ENCODE results near the gene OCLN. TPM values are rescaled to one million over a fixed set of nuclear protein-coding genes. Genes with fewer than 3 reads are reported as not detected.
"Not testable (repeated sequence)": the region's sequence is repeated elsewhere in the genome, so short reads cannot be mapped to it uniquely, and the experiment has no call there.

Gene OCLN
- total RNA-seq, 2 experiments from 2014 or later, result 2.6 to 3.3 TPM

DNA sequence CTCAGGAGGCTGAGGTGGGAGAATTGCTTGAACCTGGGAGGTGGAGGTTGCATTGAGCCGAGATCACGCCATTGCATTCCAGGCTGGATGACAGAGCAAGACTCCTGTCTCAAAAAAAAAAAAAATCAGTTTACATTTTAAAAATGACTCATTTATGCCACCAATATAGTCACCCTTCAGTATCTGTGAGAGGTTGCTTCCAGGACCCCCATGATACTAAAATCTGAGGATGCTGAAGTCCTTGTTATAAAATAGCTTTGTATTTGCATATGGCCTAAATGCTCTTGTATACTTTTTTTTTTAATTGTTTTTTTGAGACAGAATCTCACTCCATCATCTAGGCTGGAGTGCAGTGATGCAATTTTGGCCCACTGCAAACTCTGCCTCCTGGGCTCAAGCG is 5.8 kb downstream of the OCLN start:
- no peak overlapping the region for H3K4me3 Mint-ChIP-seq
- H3K27me3 Mint-ChIP-seq, result peaks cover 40% of the 10 kb centered on the region
- peaks cover 3% of the 10 kb centered on the region for H3K4me1 Mint-ChIP-seq
- POLR2A ChIA-PET, result no interaction called here
- no peaks in the 10 kb centered on the region for H3K9me3 Mint-ChIP-seq
- H3K36me3 Mint-ChIP-seq, result no peaks in the 10 kb centered on the region
- no peak for ATAC-seq (ENCODE audit: low read depth)
- H3K27ac Mint-ChIP-seq, result no peak overlapping the region
- DNase-seq, result no peak

DNA sequence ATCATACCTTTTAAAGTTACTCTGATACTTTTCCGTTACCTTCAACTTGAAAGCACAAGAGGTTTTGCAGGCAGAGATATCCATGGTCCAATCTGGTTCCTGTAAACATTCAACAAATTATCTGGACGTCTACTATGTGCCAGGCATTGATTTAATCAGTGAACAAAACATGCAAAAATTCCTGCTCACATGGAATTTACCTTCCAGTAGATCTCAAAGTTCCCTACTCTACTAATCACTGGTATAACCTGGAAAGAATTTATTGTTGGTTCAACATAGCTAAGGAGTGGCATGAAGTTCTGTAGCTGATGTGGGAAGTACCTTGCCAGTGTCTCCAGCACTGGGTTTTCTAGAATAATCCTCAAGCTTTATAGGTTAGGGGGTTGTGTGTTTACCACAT is 9.8 kb downstream of the OCLN start:
- no peaks in the 10 kb centered on the region for H3K36me3 Mint-ChIP-seq
- POLR2A ChIA-PET, result no interaction called here
- ATAC-seq (ENCODE audit: low read depth) (no peak), DNase-seq (no peak)
- peaks cover 12% of the 10 kb centered on the region for H3K27me3 Mint-ChIP-seq
- no peak overlapping the region for H3K27ac Mint-ChIP-seq
- H3K4me1 Mint-ChIP-seq, result no peaks in the 10 kb centered on the region
- no peak overlapping the region for H3K4me3 Mint-ChIP-seq
- H3K9me3 Mint-ChIP-seq, result no peaks in the 10 kb centered on the region

DNA sequence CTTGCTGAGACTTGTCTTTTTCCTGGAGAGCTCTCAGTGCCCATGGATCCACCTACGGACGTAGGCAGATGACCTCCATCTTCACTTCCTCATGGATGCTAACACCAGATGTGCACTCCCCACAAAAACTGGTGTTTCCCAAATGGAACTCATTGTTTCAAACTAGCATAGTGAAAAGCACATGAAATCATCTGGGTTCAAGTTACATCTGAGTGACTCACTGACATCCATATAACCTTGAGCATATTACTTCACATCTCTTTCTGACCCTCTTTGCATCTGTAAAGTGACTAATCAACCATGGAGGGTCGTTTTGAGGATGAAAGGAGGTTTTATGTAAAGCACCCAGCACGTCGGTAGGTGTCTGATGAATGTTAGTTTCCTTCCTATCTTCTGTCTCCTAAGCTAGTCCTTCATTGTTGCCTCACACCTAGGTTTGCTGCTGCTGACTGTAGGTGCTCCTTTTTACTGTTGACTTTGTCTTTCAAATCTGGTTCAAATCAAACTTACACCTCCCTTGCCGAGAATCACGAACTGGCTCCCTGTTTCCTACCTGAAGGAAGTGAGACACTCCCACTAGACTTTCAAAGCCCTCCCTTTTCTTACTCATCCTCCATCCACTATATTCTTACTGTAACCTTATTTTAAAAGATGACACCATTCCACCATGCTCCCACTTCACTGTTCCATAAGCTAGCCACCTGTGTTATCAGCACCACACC is 10.3 kb downstream of the OCLN start:
- DNase-seq (no peak), ATAC-seq (ENCODE audit: low read depth) (no peak)
- Mint-ChIP-seq H3K36me3 (no peaks in the 10 kb centered on the region), H3K4me1 (no peaks in the 10 kb centered on the region), H3K9me3 (no peaks in the 10 kb centered on the region), H3K4me3 (no peak overlapping the region), H3K27ac (no peak overlapping the region), H3K27me3 (peaks cover 12% of the 10 kb centered on the region)
- POLR2A ChIA-PET, result no interaction called here

DNA sequence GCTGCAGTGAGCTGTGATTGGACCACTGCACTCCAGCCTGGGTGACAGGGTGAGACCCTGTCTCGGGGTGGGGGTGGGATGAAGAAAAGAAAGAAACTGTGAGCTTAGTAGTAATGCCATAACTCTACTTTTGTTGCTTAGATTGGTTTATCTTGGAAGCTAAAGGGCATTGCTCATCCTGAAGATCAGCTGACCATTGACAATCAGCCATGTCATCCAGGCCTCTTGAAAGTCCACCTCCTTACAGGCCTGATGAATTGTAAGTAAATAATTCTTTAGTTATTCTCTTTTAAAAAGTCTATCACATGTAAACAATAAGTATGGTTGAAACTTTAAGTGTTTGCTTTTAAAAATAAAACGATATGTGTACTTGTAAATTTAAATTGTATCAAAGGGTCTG is 11.4 kb downstream of the OCLN start:
- H3K4me1 Mint-ChIP-seq, result no peaks in the 10 kb centered on the region
- H3K4me3 Mint-ChIP-seq, result no peak overlapping the region
- no peak for DNase-seq
- peaks cover 12% of the 10 kb centered on the region for H3K27me3 Mint-ChIP-seq
- no peak for ATAC-seq (ENCODE audit: low read depth)
- no peaks in the 10 kb centered on the region for H3K36me3 Mint-ChIP-seq
- POLR2A ChIA-PET, result no interaction called here
- H3K9me3 Mint-ChIP-seq, result no peaks in the 10 kb centered on the region
- H3K27ac Mint-ChIP-seq, result no peak overlapping the region

DNA sequence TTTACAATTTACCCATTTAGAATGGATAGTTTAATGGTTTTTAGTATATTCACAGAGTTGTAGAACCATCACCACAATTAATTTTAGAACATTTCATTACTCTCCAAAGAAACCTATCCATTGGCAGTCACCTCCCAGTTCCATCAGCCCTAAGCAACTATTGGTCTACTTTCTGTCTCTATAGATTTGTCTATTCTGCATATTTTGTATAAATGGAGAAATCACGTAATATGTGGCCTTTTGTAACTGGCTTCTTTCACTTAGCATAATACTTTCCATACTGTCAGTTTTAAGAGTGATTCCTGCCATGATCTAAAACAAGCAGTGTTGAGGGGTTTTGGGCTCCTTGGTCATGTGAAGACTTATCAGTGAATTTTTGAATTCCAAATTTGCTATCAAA is 12.7 kb downstream of the OCLN start:
- Mint-ChIP-seq H3K9me3 (no peaks in the 10 kb centered on the region), H3K4me3 (no peak overlapping the region), H3K27me3 (peaks cover 12% of the 10 kb centered on the region), H3K27ac (no peak overlapping the region), H3K36me3 (no peaks in the 10 kb centered on the region), H3K4me1 (no peaks in the 10 kb centered on the region)
- POLR2A ChIA-PET, result no interaction called here
- ATAC-seq (ENCODE audit: low read depth), result no peak
- no peak for DNase-seq

DNA sequence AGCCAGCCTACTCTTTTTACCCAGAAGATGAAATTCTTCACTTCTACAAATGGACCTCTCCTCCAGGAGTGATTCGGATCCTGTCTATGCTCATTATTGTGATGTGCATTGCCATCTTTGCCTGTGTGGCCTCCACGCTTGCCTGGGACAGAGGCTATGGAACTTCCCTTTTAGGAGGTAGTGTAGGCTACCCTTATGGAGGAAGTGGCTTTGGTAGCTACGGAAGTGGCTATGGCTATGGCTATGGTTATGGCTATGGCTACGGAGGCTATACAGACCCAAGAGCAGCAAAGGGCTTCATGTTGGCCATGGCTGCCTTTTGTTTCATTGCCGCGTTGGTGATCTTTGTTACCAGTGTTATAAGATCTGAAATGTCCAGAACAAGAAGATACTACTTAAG is 16.6 kb downstream of the OCLN start:
- Mint-ChIP-seq H3K27ac (no peak overlapping the region), H3K4me1 (no peaks in the 10 kb centered on the region), H3K4me3 (no peak overlapping the region), H3K36me3 (no peaks in the 10 kb centered on the region), H3K9me3 (no peaks in the 10 kb centered on the region), H3K27me3 (no peaks in the 10 kb centered on the region)
- ATAC-seq (ENCODE audit: low read depth), result no peak
- DNase-seq, result no peak
- POLR2A ChIA-PET, result no interaction called here

DNA sequence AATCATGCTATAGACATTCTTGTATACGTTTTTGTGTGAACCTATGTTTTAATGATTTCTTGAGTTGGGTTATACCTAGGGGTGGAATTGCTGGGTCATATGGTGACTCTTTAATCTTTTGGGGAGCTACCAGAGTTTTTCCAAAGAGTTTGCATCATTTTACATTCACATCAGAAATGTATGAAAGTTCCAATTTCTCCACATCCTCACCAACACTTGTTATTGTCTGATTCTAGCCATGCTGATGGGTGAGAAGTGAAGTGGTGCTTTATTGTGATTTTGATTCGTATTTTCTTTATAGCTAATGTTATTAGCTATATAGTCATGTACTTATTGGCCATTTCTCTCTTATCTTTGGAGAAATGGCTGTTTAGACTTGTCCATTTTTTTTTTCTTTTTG is 18.1 kb downstream of the OCLN start:
- Mint-ChIP-seq H3K4me1 (no peaks in the 10 kb centered on the region), H3K9me3 (no peaks in the 10 kb centered on the region), H3K4me3 (no peak overlapping the region), H3K27ac (no peak overlapping the region), H3K36me3 (no peaks in the 10 kb centered on the region), H3K27me3 (no peaks in the 10 kb centered on the region)
- POLR2A ChIA-PET, result interaction anchor here (0.7 kb wide), 1 partner anchor 145 kb away, joined by 3 read pairs; no protein-coding TSS in a partner anchor
- DNase-seq (no peak), ATAC-seq (ENCODE audit: low read depth) (no peak)

DNA sequence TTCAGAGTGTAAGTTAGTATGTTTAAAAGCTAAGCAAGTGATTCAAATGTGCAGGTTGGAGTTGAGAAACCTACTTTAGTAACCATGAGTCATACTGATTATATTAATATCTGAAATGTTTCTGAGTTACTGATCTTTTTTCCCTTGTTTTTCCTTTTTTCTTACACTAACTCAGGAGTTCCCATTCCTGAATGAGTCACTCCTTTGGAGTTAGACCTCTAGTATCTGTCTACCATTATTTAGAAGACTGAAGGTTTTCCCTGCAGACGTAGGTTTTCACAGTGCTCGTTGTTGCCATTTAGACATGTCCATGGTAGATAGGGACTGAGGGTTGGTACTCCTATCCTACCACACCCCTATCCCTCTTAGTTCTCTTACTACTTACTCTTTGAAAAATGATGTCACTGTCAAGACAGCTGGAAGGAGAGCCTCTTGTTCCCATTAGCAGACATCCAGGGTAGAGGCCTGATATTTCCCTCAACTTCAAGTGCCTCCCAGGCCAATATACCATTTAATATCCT is 20.2 kb downstream of the OCLN start:
- Mint-ChIP-seq H3K4me1 (no peaks in the 10 kb centered on the region), H3K9me3 (no peaks in the 10 kb centered on the region), H3K36me3 (no peaks in the 10 kb centered on the region), H3K27me3 (peaks cover 2% of the 10 kb centered on the region), H3K4me3 (no peak overlapping the region), H3K27ac (no peak overlapping the region)
- DNase-seq, result no peak
- ATAC-seq (ENCODE audit: low read depth), result no peak
- POLR2A ChIA-PET, result no interaction called here

DNA sequence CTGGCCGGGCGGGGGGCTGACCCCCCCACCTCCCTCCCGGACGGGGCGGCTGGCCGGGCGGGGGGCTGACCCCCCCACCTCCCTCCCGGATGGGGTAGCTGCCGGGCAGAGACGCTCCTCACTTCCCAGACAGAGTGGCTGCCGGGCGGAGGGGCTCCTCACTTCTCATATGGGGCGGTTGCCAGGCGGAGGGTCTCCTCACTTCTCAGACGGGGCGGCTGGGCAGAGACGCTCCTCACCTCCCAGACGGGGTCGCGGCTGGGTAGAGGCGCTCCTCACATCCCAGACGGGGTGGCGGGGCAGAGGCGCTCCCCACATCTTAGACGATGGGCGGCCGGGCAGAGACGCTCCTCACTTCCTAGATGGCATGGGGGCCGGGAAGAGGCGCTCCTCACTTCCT is 23.0 kb downstream of the OCLN start:
- H3K36me3 Mint-ChIP-seq; ATAC-seq (ENCODE audit: low read depth); H3K4me3 Mint-ChIP-seq; DNase-seq; POLR2A ChIA-PET; H3K4me1 Mint-ChIP-seq; H3K27ac Mint-ChIP-seq; H3K9me3 Mint-ChIP-seq; H3K27me3 Mint-ChIP-seq: not testable (repeated sequence)

DNA sequence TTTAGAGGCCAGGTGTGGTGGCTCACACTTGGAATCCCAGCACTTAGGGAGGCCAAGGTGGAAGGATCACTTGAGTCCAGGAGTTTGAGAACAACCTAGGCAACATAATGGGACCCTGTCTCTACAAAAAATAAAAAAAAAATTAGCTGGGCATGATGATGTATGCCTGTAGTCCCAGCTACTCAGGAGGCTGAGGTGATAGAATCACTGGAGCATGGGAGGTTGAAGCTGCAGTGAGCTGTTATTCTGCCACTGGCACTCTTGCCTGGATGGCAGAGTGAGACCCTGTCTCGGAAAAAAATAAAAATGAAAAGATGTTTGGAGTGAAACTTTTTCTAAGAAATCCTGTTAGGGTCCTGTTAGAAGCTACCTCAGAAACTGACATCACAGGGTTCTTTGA is 24.2 kb downstream of the OCLN start:
- H3K4me3 Mint-ChIP-seq, result no peak overlapping the region
- DNase-seq (no peak), ATAC-seq (ENCODE audit: low read depth) (no peak)
- H3K27ac Mint-ChIP-seq, result no peak overlapping the region
- H3K4me1 Mint-ChIP-seq, result no peaks in the 10 kb centered on the region
- H3K27me3 Mint-ChIP-seq, result peaks cover 12% of the 10 kb centered on the region
- H3K9me3 Mint-ChIP-seq, result no peaks in the 10 kb centered on the region
- POLR2A ChIA-PET, result no interaction called here
- no peaks in the 10 kb centered on the region for H3K36me3 Mint-ChIP-seq

DNA sequence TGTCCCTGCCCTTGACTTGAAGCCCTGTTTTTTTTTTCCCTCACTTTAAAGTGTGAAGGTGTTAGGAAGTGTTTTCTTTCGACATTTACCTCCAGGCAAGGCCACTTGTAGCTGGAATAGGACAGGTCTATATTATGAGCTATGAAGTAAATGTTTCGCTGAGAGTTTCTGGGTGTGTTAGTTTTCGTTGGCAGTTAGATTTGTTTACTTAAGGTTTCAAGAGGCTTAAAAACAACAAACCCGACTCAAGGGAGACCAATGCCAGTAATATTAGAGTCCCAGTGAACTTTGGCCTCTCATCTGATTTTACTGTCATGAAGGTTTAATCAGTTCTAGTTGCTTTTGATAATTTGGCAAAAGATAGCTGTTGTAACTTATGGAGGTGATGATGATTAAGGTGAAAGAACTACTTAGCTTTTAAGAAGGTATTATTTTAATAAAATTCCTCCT is 25.2 kb downstream of the OCLN start:
- H3K9me3 Mint-ChIP-seq, result no peaks in the 10 kb centered on the region
- peaks cover 16% of the 10 kb centered on the region for H3K27me3 Mint-ChIP-seq
- ATAC-seq (ENCODE audit: low read depth) (no peak), DNase-seq (no peak)
- no peaks in the 10 kb centered on the region for H3K36me3 Mint-ChIP-seq
- no peak overlapping the region for H3K27ac Mint-ChIP-seq
- no peak overlapping the region for H3K4me3 Mint-ChIP-seq
- POLR2A ChIA-PET, result no interaction called here
- H3K4me1 Mint-ChIP-seq, result no peaks in the 10 kb centered on the region

DNA sequence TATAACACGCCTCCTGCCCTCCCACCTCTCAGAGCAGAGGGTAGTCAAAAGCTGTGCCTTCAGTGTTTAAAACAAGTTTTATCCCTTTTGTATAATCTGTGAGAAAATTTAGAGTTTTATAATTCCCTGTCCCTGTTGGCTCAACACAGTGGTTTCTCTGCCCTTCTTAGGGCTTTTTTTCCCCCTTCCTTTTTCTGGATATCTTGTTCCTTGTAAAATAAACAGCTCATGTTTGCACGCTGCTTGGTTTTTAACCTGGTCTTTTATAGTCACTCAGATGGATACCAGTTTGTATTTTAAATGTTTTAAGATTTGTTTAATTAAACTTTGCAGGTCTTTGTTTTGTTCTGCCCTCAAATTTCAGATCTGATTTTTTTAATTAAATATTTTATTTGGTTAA is 26.7 kb downstream of the OCLN start:
- no peak for DNase-seq
- Mint-ChIP-seq H3K4me1 (no peaks in the 10 kb centered on the region), H3K4me3 (no peak overlapping the region), H3K27ac (no peak overlapping the region), H3K27me3 (peaks cover 16% of the 10 kb centered on the region), H3K36me3 (no peaks in the 10 kb centered on the region), H3K9me3 (no peaks in the 10 kb centered on the region)
- POLR2A ChIA-PET, result no interaction called here
- no peak for ATAC-seq (ENCODE audit: low read depth)

DNA sequence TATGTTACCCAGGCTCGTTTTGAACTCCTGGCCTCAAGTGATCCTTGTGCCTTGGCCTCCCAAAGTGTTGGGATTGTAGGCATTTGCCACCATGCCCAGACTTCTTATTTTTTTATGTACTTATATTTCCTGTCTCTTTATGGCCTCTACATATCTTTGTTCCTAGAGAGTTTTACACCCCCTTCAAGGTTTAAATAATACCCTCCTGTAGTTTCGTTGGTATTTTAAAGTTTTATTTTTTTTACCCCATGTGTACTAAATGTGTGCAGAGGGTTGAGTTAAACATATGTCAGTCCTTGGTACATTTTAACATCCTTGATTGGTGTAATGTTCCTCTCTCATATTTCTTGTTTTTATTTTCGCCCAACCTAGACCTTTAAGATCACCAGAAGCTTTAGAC is 29.4 kb downstream of the OCLN start:
- DNase-seq, result no peak
- Mint-ChIP-seq H3K27ac (no peak overlapping the region), H3K4me1 (no peaks in the 10 kb centered on the region), H3K4me3 (no peak overlapping the region), H3K9me3 (no peaks in the 10 kb centered on the region), H3K27me3 (peaks cover 16% of the 10 kb centered on the region), H3K36me3 (no peaks in the 10 kb centered on the region)
- POLR2A ChIA-PET, result no interaction called here
- no peak for ATAC-seq (ENCODE audit: low read depth)

DNA sequence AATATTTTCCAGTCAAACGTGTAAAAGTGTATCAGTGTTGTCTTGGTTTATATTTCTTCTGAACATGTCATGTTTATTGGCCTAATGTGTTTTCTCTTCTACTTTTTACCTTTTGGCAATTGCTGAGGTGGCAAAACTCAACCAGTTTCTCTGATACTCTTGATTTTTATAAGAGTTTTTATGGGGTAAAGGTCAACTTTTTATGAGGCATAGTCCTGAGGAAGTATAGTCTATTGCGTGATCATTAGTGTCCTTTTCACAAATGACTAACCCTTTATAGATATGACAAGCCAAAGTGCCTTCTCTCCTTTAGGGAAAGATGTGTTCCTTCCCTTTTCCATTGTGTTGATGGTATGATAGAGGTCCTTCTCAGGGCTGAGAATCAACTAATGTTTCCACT is 32.9 kb downstream of the OCLN start:
- Mint-ChIP-seq H3K27ac (no peak overlapping the region), H3K27me3 (peaks cover 16% of the 10 kb centered on the region), H3K9me3 (no peaks in the 10 kb centered on the region), H3K36me3 (no peaks in the 10 kb centered on the region), H3K4me3 (no peak overlapping the region), H3K4me1 (no peaks in the 10 kb centered on the region)
- POLR2A ChIA-PET, result no interaction called here
- no peak for ATAC-seq (ENCODE audit: low read depth)
- DNase-seq, result no peak

DNA sequence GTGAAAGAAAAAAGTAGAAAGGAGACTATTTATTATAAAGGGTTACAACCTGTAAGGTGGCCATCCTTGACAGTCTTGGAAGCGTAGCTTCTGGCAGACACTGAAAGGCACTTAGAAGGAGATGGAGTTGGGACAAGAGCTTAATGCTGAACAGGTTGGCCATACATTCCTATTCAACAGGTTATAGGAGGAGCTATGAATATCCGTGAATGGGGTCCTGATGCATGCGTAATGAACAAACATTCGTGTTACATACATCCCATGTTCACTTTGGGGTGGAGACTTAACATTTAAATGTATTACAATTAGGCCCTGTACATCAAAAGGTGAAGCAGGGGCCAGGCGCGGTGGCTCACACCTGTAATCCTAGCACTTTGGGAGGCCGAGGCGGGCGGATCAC is 34.1 kb downstream of the OCLN start:
- POLR2A ChIA-PET, result no interaction called here
- Mint-ChIP-seq H3K9me3 (no peaks in the 10 kb centered on the region), H3K4me3 (no peak overlapping the region), H3K27me3 (peaks cover 14% of the 10 kb centered on the region), H3K27ac (no peak overlapping the region), H3K36me3 (no peaks in the 10 kb centered on the region), H3K4me1 (no peaks in the 10 kb centered on the region)
- DNase-seq (no peak), ATAC-seq (ENCODE audit: low read depth) (no peak)
